ENCODE measurements around the gene DOCK10. TPM values are rescaled to one million over a fixed set of nuclear protein-coding genes. Genes with fewer than 3 reads are reported as not detected.

Gene DOCK10
- total RNA-seq, 1 experiment from 2014 or later = 2.9 TPM

- TF ChIP-seq AR (CRISPR knock-in tag; IDR thresholded peaks at IDR 0.05) (no peak), NFYB (CRISPR knock-in tag; conservative IDR thresholded peaks at IDR 0.05; ENCODE audit: low read depth) (no peak), CTCF (IDR thresholded peaks at IDR 0.05) (no peak), TEAD4 (CRISPR knock-in tag; IDR thresholded peaks at IDR 0.05) (no peak), FOXK1 (CRISPR knock-in tag; IDR thresholded peaks at IDR 0.05) (no peak), ZNF138 (CRISPR knock-in tag; conservative IDR thresholded peaks at IDR 0.05) (no peak), TEAD1 (CRISPR knock-in tag; IDR thresholded peaks at IDR 0.05) (no peak), ZNF232 (CRISPR knock-in tag; IDR thresholded peaks at IDR 0.05) (no peak), FOXP1 (CRISPR knock-in tag; IDR thresholded peaks at IDR 0.05; ENCODE audit: borderline replicate concordance) (no peak), KAT7 (CRISPR knock-in tag; IDR thresholded peaks at IDR 0.05; ENCODE audit: borderline replicate concordance) (no peak), ZNF416 (CRISPR knock-in tag; IDR thresholded peaks at IDR 0.05) (no peak), ZNF532 (CRISPR knock-in tag; IDR thresholded peaks at IDR 0.05; ENCODE audit: borderline replicate concordance) (no peak)
These were observed 240.9 kb downstream of the DOCK10 start (continued) for GRCh38 chr2:224801360-224801759.

- no peak for ATAC-seq
- POLR2A ChIA-PET = no interaction called here
- CTCF ChIA-PET = no interaction called here
- no peak for DNase-seq (ENCODE audit: low spot score)
- H3K4me3 Mint-ChIP-seq = no peak overlapping the region
- TF ChIP-seq AR (CRISPR knock-in tag; IDR thresholded peaks at IDR 0.05) (no peak), RORB (CRISPR knock-in tag; IDR thresholded peaks at IDR 0.05) (no peak), CDX4 (CRISPR knock-in tag; IDR thresholded peaks at IDR 0.05; ENCODE audit: borderline replicate concordance) (no peak), USF1 (CRISPR knock-in tag; IDR thresholded peaks at IDR 0.05) (no peak), PRRX2 (CRISPR knock-in tag; IDR thresholded peaks at IDR 0.05) (no peak), ZNF219 (CRISPR knock-in tag; IDR thresholded peaks at IDR 0.05; ENCODE audit: borderline replicate concordance) (no peak)
- H3K36me3 Mint-ChIP-seq = no peaks in the 10 kb centered on the region
- no peak overlapping the region for H3K27ac Mint-ChIP-seq
- H3K9me3 Mint-ChIP-seq = no peaks in the 10 kb centered on the region
- peaks cover 6% of the 10 kb centered on the region; the same call in 1 of the 2 replicates for H3K4me1 Mint-ChIP-seq
- no peaks in the 10 kb centered on the region for H3K27me3 Mint-ChIP-seq (ENCODE audit: low read depth)
These were observed 242.6 kb downstream of the DOCK10 start for GRCh38 chr2:224799691-224800090.
